Left ventricle myocardium superior (tissue), 1 donor: ENCODE data around the gene AMN. TPM values are rescaled to one million over a fixed set of nuclear protein-coding genes. Genes with fewer than 3 reads are reported as not detected.

Experiments
- ATAC-seq: fragments of 200-7000 bp; cut with Tn5 transposase; one replicate; pipeline ENCODE4 v1.9.1; 2020; ENCODE audit warnings: mild to moderate bottlenecking, moderate library complexity
- DNase-seq: peaks from one replicate; pipeline ENCODE4 v3.0.0-alpha.2; 2020
- intact Hi-C: fragments of 100-400 bp; cut with micrococcal nuclease; formaldehyde crosslinking; loops from one replicate; pipeline ENCODE4 v1.11.0; 2022
- total RNA-seq: library from RNA; stranded (reverse); fragmentation: NEBNext Ultra II Directional; extraction: Animal tissue kit (Norgen Biotek cat#: 25700); gene quantifications from one replicate; pipeline ENCODE4 v1.2.1, GENCODE V29; 2021
- donor health status: DM: no; HTN: yes; CAD: no; lungs with severe emphysema.

AMN gene
- total RNA-seq, 1 donor from 2014 or later: not detected

- ATAC-seq (no peak), DNase-seq (no peak)
- intact Hi-C loops: no loop called here
Measured at GRCh38 chr14:102910442-102910841, 12.0 kb upstream of the AMN start.

- ATAC-seq (no peak), DNase-seq (no peak)
- intact Hi-C loops: no loop called here
Measured at GRCh38 chr14:102911541-102911951, 10.9 kb upstream of the AMN start.

- intact Hi-C loops: no loop called here
- ATAC-seq: no peak
- DNase-seq: no peak
Measured at GRCh38 chr14:102911991-102912761, 10.3 kb upstream of the AMN start.

GRCh38 chr14:102913341-102914211 is 8.9 kb upstream of the AMN start:
- DNase-seq: no peak
- ATAC-seq: no peak
- intact Hi-C loops: no loop called here

GRCh38 chr14:102914474-102915291 is 7.8 kb upstream of the AMN start:
- no peak for ATAC-seq
- intact Hi-C loops: no loop called here
- DNase-seq: no peak

GRCh38 chr14:102915292-102916110 is 7.0 kb upstream of the AMN start:
- ATAC-seq (no peak), DNase-seq (no peak)
- intact Hi-C loops: no loop called here

GRCh38 chr14:102916347-102917055 is 6.0 kb upstream of the AMN start:
- ATAC-seq: no peak
- DNase-seq: no peak
- intact Hi-C loops: no loop called here

GRCh38 chr14:102917056-102917385 is 5.4 kb upstream of the AMN start:
- DNase-seq: no peak
- intact Hi-C loops: no loop called here
- ATAC-seq: no peak

GRCh38 chr14:102917469-102918211 is 4.8 kb upstream of the AMN start:
- DNase-seq (peak; percentile 79), ATAC-seq (peak; percentile 59)
- intact Hi-C loops: no loop called here

GRCh38 chr14:102918438-102918837 is 4.0 kb upstream of the AMN start:
- intact Hi-C loops: no loop called here

GRCh38 chr14:102920273-102920997 is 2.0 kb upstream of the AMN start:
- intact Hi-C loops: no loop called here
- no peak for ATAC-seq
- no peak for DNase-seq

More at GRCh38 chr14:102918438-102918837, 4.0 kb upstream of the AMN start:
- no peak for DNase-seq
- no peak for ATAC-seq

- no peak for ATAC-seq
- intact Hi-C loops: no loop called here
- no peak for DNase-seq
Measured at GRCh38 chr14:102920998-102921304, 1.5 kb upstream of the AMN start.

GRCh38 chr14:102923201-102923924 is 900 bp downstream of the AMN start:
- ATAC-seq: no peak
- intact Hi-C loops: no loop called here
- no peak for DNase-seq

- intact Hi-C loops: no loop called here
- DNase-seq: no peak
- ATAC-seq: no peak
Measured at GRCh38 chr14:102923925-102924486, 1.5 kb downstream of the AMN start.

GRCh38 chr14:102924632-102925588 is 2.4 kb downstream of the AMN start:
- DNase-seq (no peak), ATAC-seq (no peak)
- intact Hi-C loops: no loop called here
